ENCODE measurements around the gene PDHX. TPM values are rescaled to one million over a fixed set of nuclear protein-coding genes. Genes with fewer than 3 reads are reported as not detected.

Gene PDHX
- total RNA-seq, 1 experiment from 2014 or later: 63.0 TPM

GRCh38 chr11:35038211-35038928, 122.0 kb downstream of the PDHX start:
- TF ChIP-seq REST (IDR thresholded peaks at IDR 0.05; ENCODE audit: insufficient read depth in 1 of 2, low read depth in 2 of 2, low read length in 1 of 2): no peak
- TF ChIP-seq POLR2AphosphoS5 (IDR thresholded peaks at IDR 0.05; ENCODE audit: low read depth, low read length): no peak
- no peak for TF ChIP-seq TCF7L2 (IDR thresholded peaks at IDR 0.05; ENCODE audit: low read depth, low read length)
- peak; percentile 18; the same call in 1 of the 2 replicates for TF ChIP-seq CTCF (IDR thresholded peaks at IDR 0.05)
- TF ChIP-seq SIN3A (IDR thresholded peaks at IDR 0.05; ENCODE audit: borderline replicate concordance, insufficient read depth, low read depth, low read length): no peak
- Histone ChIP-seq H3K9me3 (ENCODE audit: control insufficient read depth, insufficient read depth, low read depth, low read length) (peaks cover 7% of the 10 kb centered on the region; the same call in 1 of the 2 replicates), H3K36me3 (ENCODE audit: control insufficient read depth, insufficient read depth, low read length) (no peaks in the 10 kb centered on the region), H3K4me1 (ENCODE audit: control insufficient read depth, insufficient read depth, low read length) (peaks cover 32% of the 10 kb centered on the region), H3K27me3 (ENCODE audit: control insufficient read depth, insufficient read depth, low read length) (no peaks in the 10 kb centered on the region), H3K27ac (ENCODE audit: low read length) (peak overlapping the region; percentile 95), H3K4me3 (ENCODE audit: low read depth in 2 of 2, low read length in 2 of 2) (no peak overlapping the region)
- ATAC-seq (no peak), DNase-seq (ENCODE audit: low read depth, low spot score) (no peak)
- in situ Hi-C loops (cut with HindIII; ENCODE audit: low pct_unique_long_range_greater_than_20kb, low sequenced_read_pairs) (no loop called here), intact Hi-C loops (cut with micrococcal nuclease; ENCODE audit: unreplicated experiment) (no loop called here)
- no TSS peak for BruUV-seq (replicated peaks)
- POLR2A ChIA-PET: no interaction called here
- CTCF ChIA-PET: no interaction called here

- CTCF ChIA-PET: no interaction called here
- Histone ChIP-seq H3K9me3 (ENCODE audit: control insufficient read depth, insufficient read depth, low read depth, low read length) (peaks cover 7% of the 10 kb centered on the region; the same call in 1 of the 2 replicates), H3K27ac (ENCODE audit: low read length) (peak overlapping the region; percentile 95), H3K4me1 (ENCODE audit: control insufficient read depth, insufficient read depth, low read length) (peaks cover 35% of the 10 kb centered on the region), H3K4me3 (ENCODE audit: low read depth in 2 of 2, low read length in 2 of 2) (no peak overlapping the region), H3K27me3 (ENCODE audit: control insufficient read depth, insufficient read depth, low read length) (no peaks in the 10 kb centered on the region), H3K36me3 (ENCODE audit: control insufficient read depth, insufficient read depth, low read length) (no peaks in the 10 kb centered on the region)
- TF ChIP-seq REST (IDR thresholded peaks at IDR 0.05; ENCODE audit: insufficient read depth in 1 of 2, low read depth in 2 of 2, low read length in 1 of 2) (no peak), CTCF (IDR thresholded peaks at IDR 0.05) (no peak), TCF7L2 (IDR thresholded peaks at IDR 0.05; ENCODE audit: low read depth, low read length) (no peak), SIN3A (IDR thresholded peaks at IDR 0.05; ENCODE audit: borderline replicate concordance, insufficient read depth, low read depth, low read length) (no peak), POLR2AphosphoS5 (IDR thresholded peaks at IDR 0.05; ENCODE audit: low read depth, low read length) (no peak)
- ATAC-seq (no peak), DNase-seq (ENCODE audit: low read depth, low spot score) (no peak)
- no TSS peak for BruUV-seq (replicated peaks)
- POLR2A ChIA-PET: interaction anchor here (0.7 kb wide), 2 partner anchors 24 to 78 kb away, joined by 3 read pairs; no protein-coding TSS in a partner anchor
- in situ Hi-C loops (cut with HindIII; ENCODE audit: low pct_unique_long_range_greater_than_20kb, low sequenced_read_pairs) (no loop called here), intact Hi-C loops (cut with micrococcal nuclease; ENCODE audit: unreplicated experiment) (no loop called here)
Observed at GRCh38 chr11:35039076-35039475, 122.7 kb downstream of the PDHX start.

All from Panc1 (cell line).